Fibroblast of pulmonary artery (primary cell): Measurements from ENCODE around the gene CNOT4.
A peak's percentile ranks its signal among the peaks of the same experiment; 100 is the strongest.
"Not testable (repeated sequence)": the region's sequence is repeated elsewhere in the genome, so short reads cannot be mapped to it uniquely, and the experiment has no call there.

Experiments
- DNase-seq: peaks from one replicate; pipeline ENCODE4 v3.0.0-alpha.2; 2010; ENCODE audit warnings: low read depth
- H3K4me3 ChIP-seq: replicated peaks from 2 replicates; pipeline ENCODE4 v1.5.1; 2011; ENCODE audit warnings: low read depth, mild to moderate bottlenecking, control low read depth, low read length, moderate library complexity
- CTCF ChIP-seq: IDR thresholded peaks from 2 replicates; pipeline ENCODE4 v1.5.1; 2011; ENCODE audit warnings: mild to moderate bottlenecking, control low read depth, low read length, inconsistent platforms; ENCODE audit errors: missing control alignments

CNOT4 gene

DNA sequence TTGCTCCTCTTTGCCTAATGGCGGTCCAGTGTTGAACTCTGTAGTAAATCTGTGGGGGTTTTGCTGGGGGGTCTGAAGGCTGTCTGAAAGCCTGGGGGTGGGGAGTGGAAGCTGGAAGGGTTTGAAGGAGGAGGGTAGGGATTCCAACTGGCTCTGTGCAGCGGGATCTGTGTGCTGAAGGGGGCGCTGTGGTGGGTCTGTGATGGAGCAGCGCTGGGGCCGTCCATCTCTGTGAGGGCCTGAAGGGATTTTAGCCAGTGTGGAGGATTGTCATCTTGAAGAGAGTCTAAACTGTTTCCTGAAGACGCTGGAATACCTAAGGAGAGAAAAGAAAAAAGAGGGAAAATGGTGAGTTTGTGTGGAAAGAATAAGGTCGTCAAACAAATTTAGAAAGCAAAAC lies 147.0 kb downstream of the CNOT4 start:
- peak; percentile 6 for TF ChIP-seq CTCF
- H3K4me3 ChIP-seq, result no peak overlapping the region
- DNase-seq, result no peak

DNA sequence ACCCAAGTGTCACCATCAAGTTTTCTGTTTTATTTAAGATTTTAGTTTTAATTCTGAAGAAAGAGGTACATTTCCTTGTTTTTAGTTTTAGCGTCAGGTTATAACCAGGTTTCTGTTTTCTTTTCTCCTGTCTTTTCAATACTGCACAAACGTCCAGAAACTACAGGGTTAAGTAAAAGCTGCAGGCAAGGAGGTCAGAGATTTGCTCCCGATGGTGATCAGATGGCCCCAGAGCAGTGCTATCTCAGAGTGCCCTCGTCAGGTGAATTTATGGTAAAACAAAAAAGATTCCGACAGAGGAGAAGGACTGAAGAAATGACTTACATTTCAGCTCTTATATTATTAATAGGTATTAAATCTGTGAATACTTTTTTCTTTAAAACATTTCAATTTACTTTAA lies 148.1 kb downstream of the CNOT4 start:
- no peak overlapping the region for H3K4me3 ChIP-seq
- TF ChIP-seq CTCF, result no peak
- DNase-seq, result no peak

GRCh38 chr7:135359615-135360014 lies 150.3 kb downstream of the CNOT4 start:
- no peak overlapping the region for H3K4me3 ChIP-seq
- no peak for TF ChIP-seq CTCF
- DNase-seq, result no peak

GRCh38 chr7:135355377-135356048 lies 154.4 kb downstream of the CNOT4 start:
- H3K4me3 ChIP-seq, result no peak overlapping the region
- no peak for DNase-seq
- no peak for TF ChIP-seq CTCF

GRCh38 chr7:135353832-135354231 lies 156.1 kb downstream of the CNOT4 start:
- no peak for TF ChIP-seq CTCF
- H3K4me3 ChIP-seq, result no peak overlapping the region
- DNase-seq, result peak; percentile 28

GRCh38 chr7:135352285-135352684 lies 157.6 kb downstream of the CNOT4 start:
- DNase-seq, result no peak
- TF ChIP-seq CTCF, result no peak
- H3K4me3 ChIP-seq, result no peak overlapping the region

GRCh38 chr7:135351070-135351469 lies 158.8 kb downstream of the CNOT4 start:
- H3K4me3 ChIP-seq, DNase-seq: not testable (repeated sequence)
